ENCODE measurements around the gene PODXL2.

PODXL2 gene

GRCh38 chr3:127656906-127657305, 27.9 kb downstream of the PODXL2 start:
- FAIRE-seq = no peak

GRCh38 chr3:127658234-127658633, 29.2 kb downstream of the PODXL2 start:
- FAIRE-seq = no peak

GRCh38 chr3:127660621-127661251, 31.8 kb downstream of the PODXL2 start:
- no peak for FAIRE-seq

- no peak for FAIRE-seq
These were observed 32.6 kb downstream of the PODXL2 start for GRCh38 chr3:127661600-127661999.

GRCh38 chr3:127662001-127662469, 33.0 kb downstream of the PODXL2 start:
- no peak for FAIRE-seq

- FAIRE-seq = no peak
These were observed 34.2 kb downstream of the PODXL2 start for GRCh38 chr3:127663151-127663550.

GRCh38 chr3:127665165-127665564, 36.2 kb downstream of the PODXL2 start:
- no peak for FAIRE-seq

GRCh38 chr3:127665586-127665985, 36.6 kb downstream of the PODXL2 start:
- FAIRE-seq = no peak

- no peak for FAIRE-seq
These were observed 37.7 kb downstream of the PODXL2 start for GRCh38 chr3:127666676-127667075.

- no peak for FAIRE-seq
These were observed 38.2 kb downstream of the PODXL2 start for GRCh38 chr3:127667119-127667681.

- FAIRE-seq = no peak
These were observed 39.9 kb downstream of the PODXL2 start for GRCh38 chr3:127668906-127669305.

GRCh38 chr3:127669541-127670228, 40.7 kb downstream of the PODXL2 start:
- no peak for FAIRE-seq

GRCh38 chr3:127670229-127670559, 41.2 kb downstream of the PODXL2 start:
- no peak for FAIRE-seq

- no peak for FAIRE-seq
These were observed 42.0 kb downstream of the PODXL2 start for GRCh38 chr3:127670761-127671522.

GRCh38 chr3:127671523-127672428, 42.8 kb downstream of the PODXL2 start:
- FAIRE-seq = no peak

GRCh38 chr3:127672429-127673190, 43.6 kb downstream of the PODXL2 start, which contains the start of gene ABTB1:
TSS of gene ABTB1 (plus strand) at chr3:127672952. CDS start at chr3:127673026, 74 bp downstream.
- FAIRE-seq = no peak

- no peak for FAIRE-seq
These were observed 44.5 kb downstream of the PODXL2 start for GRCh38 chr3:127673191-127674100.

- FAIRE-seq = no peak
These were observed 45.2 kb downstream of the PODXL2 start for GRCh38 chr3:127674101-127674721.

- no peak for FAIRE-seq
These were observed 45.8 kb downstream of the PODXL2 start for GRCh38 chr3:127674790-127675189.

Measured in endometrium (tissue), 2 donors.